IMR-90 (cell line): ENCODE results near the gene CFAP299. TPM values are rescaled to one million over a fixed set of nuclear protein-coding genes. Genes with fewer than 3 reads are reported as not detected.

Source experiments
- ATAC-seq: fragments of 200-7000 bp; cut with Tn5 transposase; 2 replicates; pipeline ENCODE4 v1.9.1; 2020; ENCODE audit warnings: low read depth, mild to moderate bottlenecking, moderate library complexity
- BruUV-seq: library from RNA; stranded (reverse); fragments of 400-500 nt; replicated peaks from 2 replicates; lab custom pipeline; 2021; lab: Mats Ljungman, UMichigan
- CTCF ChIA-PET: fragments of 300-600 bp; formaldehyde crosslinking; extraction: SDS; loops from one replicate; lab custom pipeline; 2021; ENCODE audit warnings: antibody characterized with exemption; lab: Yijun Ruan, JAX
- POLR2A ChIA-PET: fragments of 300-600 bp; sonication (Branson Sonifier 250); formaldehyde crosslinking; loops from one replicate; lab custom pipeline; 2022; ENCODE audit warnings: antibody characterized with exemption; ENCODE audit not compliant: unreplicated experiment; lab: Charles Lee
- DNase-seq: peaks from one replicate; pipeline ENCODE4 v3.0.0; 2013
- H2AFZ ChIP-seq: replicated peaks from 2 replicates; pipeline ENCODE3; 2013; ENCODE audit warnings: low read length, mild to moderate bottlenecking; ENCODE audit not compliant: poor library complexity
- H2AK5ac ChIP-seq: 2 replicates; pipeline ENCODE4 v1.6.1; 2013; ENCODE audit warnings: low read depth, low read length, inconsistent platforms
- H2AK9ac ChIP-seq: replicated peaks from 2 replicates; pipeline ENCODE3; 2013; ENCODE audit warnings: mild to moderate bottlenecking, low read depth, low read length, moderate library complexity; ENCODE audit not compliant: poor library complexity
- H2BK120ac ChIP-seq: 2 replicates; pipeline ENCODE4 v1.6.1; 2013; ENCODE audit warnings: low read depth, low read length, inconsistent platforms
- H2BK15ac ChIP-seq: 3 replicates; pipeline ENCODE4 v1.6.1; 2013; ENCODE audit warnings: low read depth, low read length, inconsistent platforms
- H2BK20ac ChIP-seq: 2 replicates; pipeline ENCODE4 v1.6.1; 2013; ENCODE audit warnings: low read depth, mild to moderate bottlenecking, inconsistent platforms, low read length, moderate library complexity
- H2BK5ac ChIP-seq: 2 replicates; pipeline ENCODE4 v1.6.1; 2013; ENCODE audit warnings: mild to moderate bottlenecking, low read depth, low read length, inconsistent platforms; ENCODE audit not compliant: poor library complexity, severe bottlenecking
- H3K14ac ChIP-seq: replicated peaks from 2 replicates; pipeline ENCODE4 v1.6.1; 2013; ENCODE audit warnings: low read depth, low read length, inconsistent platforms
- H3K18ac ChIP-seq: 2 replicates; pipeline ENCODE4 v1.6.1; 2013; ENCODE audit warnings: low read depth, low read length, control low read depth
- H3K23ac ChIP-seq: 2 replicates; pipeline ENCODE4 v1.6.1; 2013; ENCODE audit warnings: low read depth, low read length, inconsistent platforms
- H3K27ac ChIP-seq: 2 replicates; pipeline ENCODE4 v1.5.1; 2013; ENCODE audit warnings: mild to moderate bottlenecking, control low read depth, low read length; ENCODE audit not compliant: insufficient read depth
- H3K27me3 ChIP-seq: 2 replicates; pipeline ENCODE4 v1.6.1; 2013; ENCODE audit warnings: low read length; ENCODE audit not compliant: control insufficient read depth, insufficient read depth
- H3K36me3 ChIP-seq: 2 replicates; pipeline ENCODE4 v1.6.1; 2013; ENCODE audit warnings: low read length, mixed read lengths; ENCODE audit not compliant: control insufficient read depth, insufficient read depth
- H3K4ac ChIP-seq: 2 replicates; pipeline ENCODE4 v1.6.1; 2013; ENCODE audit warnings: low read depth, low read length, inconsistent platforms
- H3K4me1 ChIP-seq: 2 replicates; pipeline ENCODE4 v1.6.1; 2013; ENCODE audit warnings: low read length, mixed read lengths; ENCODE audit not compliant: control insufficient read depth, insufficient read depth
- H3K4me2 ChIP-seq: 2 replicates; pipeline ENCODE4 v1.6.1; 2013; ENCODE audit warnings: low read depth, mild to moderate bottlenecking, control low read depth, low read length, moderate library complexity
- H3K4me3 ChIP-seq: 2 replicates; pipeline ENCODE4 v1.5.1; 2013; ENCODE audit warnings: low read depth, mild to moderate bottlenecking, control low read depth, low read length, moderate library complexity; ENCODE audit not compliant: insufficient read depth
- H3K56ac ChIP-seq: 2 replicates; pipeline ENCODE4 v1.6.1; 2013; ENCODE audit warnings: low read length, inconsistent platforms; ENCODE audit not compliant: insufficient read depth; ENCODE audit errors: extremely low read depth
- H3K79me1 ChIP-seq, 2 experiments: 2 replicates each; pipeline ENCODE4 v1.6.1; 2013; ENCODE audit warnings: low read length in 2 of 2, inconsistent platforms in 1 of 2, low read depth in 1 of 2
- H3K9ac ChIP-seq: 2 replicates; pipeline ENCODE4 v1.6.1; 2013; ENCODE audit warnings: low read depth, low read length, control low read depth
- H3K9me1 ChIP-seq: 2 replicates; pipeline ENCODE4 v1.6.1; 2013; ENCODE audit warnings: low read length, inconsistent platforms; ENCODE audit not compliant: insufficient read depth
- H3K9me3 ChIP-seq: 2 replicates; pipeline ENCODE4 v1.6.1; 2013; ENCODE audit warnings: low read length; ENCODE audit not compliant: control insufficient read depth, insufficient read depth
- H4K20me1 ChIP-seq: 2 replicates; pipeline ENCODE4 v1.6.1; 2013; ENCODE audit warnings: low read length, inconsistent platforms; ENCODE audit not compliant: insufficient read depth
- H4K5ac ChIP-seq: 2 replicates; pipeline ENCODE4 v1.6.1; 2013; ENCODE audit warnings: mild to moderate bottlenecking, low read depth, low read length, control low read depth
- H4K8ac ChIP-seq, 2 experiments: 2 replicates each; pipeline ENCODE4 v1.6.1; 2013; ENCODE audit warnings: low read depth in 2 of 2, low read length in 2 of 2, control low read depth in 1 of 2, inconsistent platforms in 1 of 2
- H4K91ac ChIP-seq: 2 replicates; pipeline ENCODE4 v1.6.1; 2013; ENCODE audit warnings: low read depth, low read length, inconsistent platforms; ENCODE audit not compliant: insufficient read depth
- BHLHE40 ChIP-seq: fragments of 150-350 bp; IDR thresholded peaks from 2 replicates; pipeline ENCODE4 v1.6.1; 2016; ENCODE audit warnings: mild to moderate bottlenecking, low read depth, low read length
- CHD1 ChIP-seq: IDR thresholded peaks from 2 replicates; pipeline ENCODE4 v1.6.1; 2012; ENCODE audit warnings: low read depth, low read length, improper control_type of control experiment
- CTCF ChIP-seq: conservative IDR thresholded peaks from 2 replicates; pipeline ENCODE4 v1.5.1; 2012; ENCODE audit warnings: mild to moderate bottlenecking, low read depth, low read length, improper control_type of control experiment
- FOS ChIP-seq: fragments of 150-350 bp; IDR thresholded peaks from 2 replicates; pipeline ENCODE4 v1.6.1; 2016; ENCODE audit warnings: low read depth, low read length
- MAZ ChIP-seq: IDR thresholded peaks from 2 replicates; pipeline ENCODE4 v1.6.1; 2012; ENCODE audit warnings: low read depth, mild to moderate bottlenecking, low read length, improper control_type of control experiment, moderate library complexity, borderline replicate concordance
- POLR2A ChIP-seq: IDR thresholded peaks from 2 replicates; pipeline ENCODE4 v1.6.1; 2012; ENCODE audit warnings: mild to moderate bottlenecking, low read depth, low read length
- RAD21 ChIP-seq: IDR thresholded peaks from 2 replicates; pipeline ENCODE4 v1.6.1; 2012; ENCODE audit warnings: low read length, improper control_type of control experiment
- WGBS, 2 experiments: methylation state at CpG; one replicate each; pipeline versions ENCODE4 v1.1.5 to v1.1.7; 2013; ENCODE audit warnings: missing lambda C conversion rate in 2 of 2; ENCODE audit not compliant: insufficient read length in 1 of 2; ENCODE audit errors: extremely low coverage in 2 of 2; 5-methylcytosine and 5-hydroxymethylcytosine counted together
- dilution Hi-C: fragments of 300-500 bp; cut with HindIII; formaldehyde crosslinking; loops from one replicate; pipeline ENCODE4 v1.14.3; 2018; ENCODE audit warnings: low sequenced_read_pairs; ENCODE audit not compliant: unreplicated experiment
- in situ Hi-C: fragments of 300-500 bp; cut with MboI; formaldehyde crosslinking; loops from 3 replicates; pipeline ENCODE4 v1.14.3; 2019; ENCODE audit warnings: low sequenced_read_pairs, inconsistent platforms, mixed read lengths
- intact Hi-C: fragments of 100-400 bp; cut with micrococcal nuclease; formaldehyde crosslinking; loops from 2 replicates; pipeline ENCODE4 v1.10.0; 2022
- polyA plus RNA-seq, 3 experiments: library from polyadenylated mRNA; depleted of rRNA; stranded (reverse); fragments of >200 nt; gene quantifications; 2 replicates each; pipeline ENCODE4 v1.2.3, GENCODE V29; 2012; ENCODE audit warnings: low replicate concordance in 1 of 3
- total RNA-seq: library from RNA; depleted of rRNA; stranded (reverse); fragments of >200 nt; gene quantifications from 2 replicates; pipeline ENCODE4 v1.2.3, GENCODE V29; 2012
- TF ChIP-seq, protein P1 (sequence below): fragments of 150-350 bp; IDR thresholded peaks from 2 replicates; pipeline ENCODE4 v1.6.1; 2017; ENCODE audit warnings: mild to moderate bottlenecking, antibody characterized with exemption, low read length, low read depth

Gene CFAP299
- total and polyA plus RNA-seq, 2 of the 4 experiments (the other 2 are of a cell fraction) = 1.0 to 1.1 TPM

- DNase-seq (no peak), ATAC-seq (no peak)
- H3K9me1 ChIP-seq = no peaks in the 10 kb centered on the region
- no peak overlapping the region for H2AK9ac ChIP-seq
- no peaks in the 10 kb centered on the region for H3K36me3 ChIP-seq
- no peak overlapping the region for H2BK20ac ChIP-seq
- dilution Hi-C loops (no loop called here), in situ Hi-C loops (no loop called here), intact Hi-C loops (no loop called here)
- no peak overlapping the region for H2AFZ ChIP-seq
- H3K4me1 ChIP-seq = no peaks in the 10 kb centered on the region
- H2BK120ac ChIP-seq = no peak overlapping the region
- no peak overlapping the region for H3K14ac ChIP-seq
- H3K27ac ChIP-seq = no peak overlapping the region
- BruUV-seq = no TSS peak
- no peaks in the 10 kb centered on the region for H4K20me1 ChIP-seq
- no peak overlapping the region for H4K8ac ChIP-seq
- H2BK15ac ChIP-seq = no peak overlapping the region
- no peak overlapping the region for H2BK5ac ChIP-seq
- H3K18ac ChIP-seq = no peak overlapping the region
- H3K56ac ChIP-seq = no peak overlapping the region
- no peak overlapping the region for H4K5ac ChIP-seq
- H4K91ac ChIP-seq = no peak overlapping the region
- no peak for TF ChIP-seq BHLHE40
- TF ChIP-seq POLR2A = no peak
- no peak for TF ChIP-seq MAZ
- TF ChIP-seq CHD1 = no peak
- no peak for TF ChIP-seq RAD21
- TF ChIP-seq, protein P1, sequence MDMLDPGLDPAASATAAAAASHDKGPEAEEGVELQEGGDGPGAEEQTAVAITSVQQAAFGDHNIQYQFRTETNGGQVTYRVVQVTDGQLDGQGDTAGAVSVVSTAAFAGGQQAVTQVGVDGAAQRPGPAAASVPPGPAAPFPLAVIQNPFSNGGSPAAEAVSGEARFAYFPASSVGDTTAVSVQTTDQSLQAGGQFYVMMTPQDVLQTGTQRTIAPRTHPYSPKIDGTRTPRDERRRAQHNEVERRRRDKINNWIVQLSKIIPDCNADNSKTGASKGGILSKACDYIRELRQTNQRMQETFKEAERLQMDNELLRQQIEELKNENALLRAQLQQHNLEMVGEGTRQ = no peak
- TF ChIP-seq FOS = no peak
- no peak for TF ChIP-seq CTCF
- no peak overlapping the region for H3K4me3 ChIP-seq
- H3K79me1 ChIP-seq = no peaks in the 10 kb centered on the region
- POLR2A ChIA-PET = no interaction called here
- no peaks in the 10 kb centered on the region for H3K9me3 ChIP-seq
- H3K4ac ChIP-seq = no peak overlapping the region
- H3K23ac ChIP-seq = no peak overlapping the region
- H2AK5ac ChIP-seq = no peak overlapping the region
- CTCF ChIA-PET = no interaction called here
- H3K4me2 ChIP-seq = no peak overlapping the region
- H3K27me3 ChIP-seq = no peaks in the 10 kb centered on the region
- no CpG with 5 or more reads among the region's 2 CpGs for WGBS, 2 experiments
- no peak overlapping the region for H3K9ac ChIP-seq
Measured at GRCh38 chr4:80922941-80923340, 587.4 kb downstream of the CFAP299 start.
